ENCODE results near the gene RAB4A.

The RAB4A gene

DNA sequence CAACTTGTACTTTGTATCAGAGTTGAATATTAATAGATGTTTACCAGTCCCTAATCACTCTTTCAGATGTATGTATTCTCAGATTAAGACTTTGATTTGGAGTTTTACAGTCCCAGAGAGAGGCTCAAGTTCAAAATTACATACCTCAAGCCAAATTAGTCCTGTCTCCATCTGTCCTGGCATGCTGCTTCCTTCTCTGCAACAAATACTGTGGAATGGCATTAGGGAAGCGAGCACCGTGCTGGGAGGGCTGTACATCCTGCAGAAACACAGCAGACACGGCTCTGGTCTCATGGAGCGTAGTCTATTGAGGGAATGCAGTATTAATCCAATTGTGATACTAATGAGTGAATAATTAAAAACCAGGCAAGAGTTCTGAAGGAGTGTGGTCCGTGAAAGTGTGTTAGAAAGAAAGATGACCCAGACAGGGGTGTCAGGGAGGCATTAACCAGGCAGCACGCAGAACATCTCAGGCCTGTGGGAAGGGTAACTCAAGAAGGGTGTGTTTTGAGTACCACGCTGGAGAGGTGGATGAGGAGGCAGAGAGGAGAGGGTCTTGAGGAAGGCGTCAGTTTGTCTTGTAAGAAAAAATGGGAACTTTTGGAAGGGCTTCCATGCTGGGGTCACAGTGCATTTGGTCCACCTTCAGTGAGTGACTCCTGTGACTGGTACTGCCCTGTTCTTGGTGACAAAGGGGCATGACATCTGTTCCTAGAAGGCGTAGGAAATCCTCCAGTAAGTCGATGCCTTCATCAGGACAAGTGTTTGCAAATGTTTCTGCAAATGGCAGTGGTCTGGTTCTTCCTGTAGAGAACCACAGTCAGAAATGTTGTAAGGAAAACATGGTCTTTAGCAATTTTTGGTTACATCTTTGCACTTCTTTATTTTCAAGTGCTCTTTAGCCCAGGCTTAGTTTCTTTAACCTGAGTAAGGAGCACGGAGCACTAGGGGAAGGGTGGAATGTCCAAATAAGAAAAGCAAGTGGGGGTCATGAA lies 1.6 kb downstream of the RAB4A start:
- peak overlapping the region; percentile 79 for H3K4me3 ChIP-seq (ENCODE audit: low read depth, low read length)
- H3K9ac ChIP-seq (ENCODE audit: low read length), result peak overlapping the region; percentile 69
- H3K36me3 ChIP-seq (ENCODE audit: control insufficient read depth, insufficient read depth, low read length), result no peaks in the 10 kb centered on the region
- peaks cover 12% of the 10 kb centered on the region for H3K4me1 ChIP-seq (ENCODE audit: control insufficient read depth, insufficient read depth, low read length)
- no peak overlapping the region for H3K27ac ChIP-seq (ENCODE audit: low read depth, low read length)
- H3K27me3 ChIP-seq (ENCODE audit: control insufficient read depth, insufficient read depth, low read length), result no peaks in the 10 kb centered on the region
- no peaks in the 10 kb centered on the region for H3K9me3 ChIP-seq (ENCODE audit: control insufficient read depth, insufficient read depth, low read depth, low read length)

DNA sequence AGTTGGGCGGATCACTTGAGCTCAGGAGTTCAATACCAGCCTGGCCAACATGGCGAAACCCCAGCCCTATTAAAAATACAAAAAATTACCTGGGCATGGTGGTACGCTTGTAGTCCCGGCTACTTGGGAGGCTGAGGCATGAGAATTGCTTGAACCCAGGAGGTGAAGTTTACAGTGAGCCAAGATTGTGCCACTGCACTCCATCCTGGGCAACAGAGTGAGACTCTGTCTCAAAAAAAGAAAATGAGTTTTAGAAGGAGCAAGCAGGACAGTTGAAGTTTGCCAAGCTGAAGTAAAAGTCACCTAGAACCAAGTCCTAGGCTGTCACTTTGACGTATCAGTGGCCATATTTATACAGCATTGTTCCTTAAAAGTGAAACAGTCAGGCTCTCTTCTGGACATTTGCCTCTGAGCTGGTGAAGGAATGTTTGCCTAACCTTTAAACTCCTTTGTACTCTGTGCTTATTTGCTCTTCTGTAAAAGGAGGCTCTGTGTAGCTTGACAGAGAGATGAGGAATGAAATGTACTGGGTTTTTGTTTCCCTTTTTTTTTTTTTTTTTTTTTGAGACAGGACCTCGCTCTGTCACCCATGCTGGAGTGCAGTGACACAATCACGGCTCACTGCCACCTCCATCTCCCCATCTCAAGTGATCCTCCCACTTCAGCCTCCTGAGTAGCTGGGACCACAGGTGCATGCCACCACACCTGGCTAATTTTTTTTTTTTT lies 2.8 kb downstream of the RAB4A start:
- Histone ChIP-seq H3K27me3 (ENCODE audit: control insufficient read depth, insufficient read depth, low read length) (no peaks in the 10 kb centered on the region), H3K4me3 (ENCODE audit: low read depth, low read length) (no peak overlapping the region), H3K4me1 (ENCODE audit: control insufficient read depth, insufficient read depth, low read length) (peaks cover 12% of the 10 kb centered on the region), H3K27ac (ENCODE audit: low read depth, low read length) (no peak overlapping the region), H3K36me3 (ENCODE audit: control insufficient read depth, insufficient read depth, low read length) (no peaks in the 10 kb centered on the region), H3K9ac (ENCODE audit: low read length) (no peak overlapping the region), H3K9me3 (ENCODE audit: control insufficient read depth, insufficient read depth, low read depth, low read length) (no peaks in the 10 kb centered on the region)

DNA sequence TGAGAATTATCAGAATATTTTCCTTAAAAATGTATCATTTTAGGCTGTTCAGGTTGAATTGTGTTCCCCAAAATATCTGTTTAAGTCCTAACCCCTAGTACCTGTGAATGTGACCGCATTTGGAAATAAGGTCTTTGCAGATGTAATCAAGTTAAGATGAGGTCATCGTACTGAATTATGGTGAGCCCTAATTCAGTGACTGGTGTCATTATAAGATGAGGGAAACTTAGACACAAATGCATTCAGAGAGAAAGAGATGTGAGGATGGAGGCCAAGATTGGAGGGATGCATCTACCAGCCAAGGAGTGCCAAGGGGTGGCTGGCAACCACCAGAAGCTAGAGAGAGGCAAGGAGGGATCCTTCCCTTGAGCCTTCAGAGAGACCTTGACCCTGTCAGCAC lies 4.1 kb downstream of the RAB4A start:
- Histone ChIP-seq H3K27ac (ENCODE audit: low read depth, low read length) (no peak overlapping the region), H3K9me3 (ENCODE audit: control insufficient read depth, insufficient read depth, low read depth, low read length) (no peaks in the 10 kb centered on the region), H3K4me1 (ENCODE audit: control insufficient read depth, insufficient read depth, low read length) (peaks cover 12% of the 10 kb centered on the region), H3K36me3 (ENCODE audit: control insufficient read depth, insufficient read depth, low read length) (no peaks in the 10 kb centered on the region), H3K27me3 (ENCODE audit: control insufficient read depth, insufficient read depth, low read length) (no peaks in the 10 kb centered on the region), H3K4me3 (ENCODE audit: low read depth, low read length) (no peak overlapping the region), H3K9ac (ENCODE audit: low read length) (no peak overlapping the region)

DNA sequence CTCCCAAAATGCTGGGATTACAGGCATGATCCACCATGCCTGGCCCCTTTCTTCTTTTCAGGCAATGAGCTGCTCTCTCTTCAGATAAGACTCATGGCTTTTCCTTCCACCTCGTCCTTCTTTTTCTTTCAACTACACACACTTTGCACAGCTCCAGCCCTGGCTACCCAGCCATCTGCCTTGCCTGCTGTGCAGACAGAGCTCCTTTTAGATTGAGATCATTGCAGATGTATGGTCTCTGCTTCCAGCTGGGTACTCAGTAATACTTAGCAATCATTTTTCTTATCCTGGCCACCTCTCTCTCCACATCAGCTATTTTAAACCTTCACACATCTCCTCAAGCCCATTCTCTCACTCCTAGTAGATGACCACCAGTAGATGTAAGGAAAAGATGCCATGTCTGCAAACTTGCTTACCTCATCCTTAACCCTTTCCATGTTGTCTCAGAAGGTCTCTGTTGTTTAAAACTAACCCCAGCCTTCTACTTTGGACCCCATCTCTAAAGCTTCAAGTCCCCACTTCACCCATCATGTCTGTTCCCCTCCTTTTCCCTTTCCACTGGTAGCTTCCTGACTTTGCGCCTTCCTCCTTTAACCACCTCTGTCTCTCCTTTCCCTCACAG lies 7.3 kb downstream of the RAB4A start:
- no peaks in the 10 kb centered on the region for H3K9me3 ChIP-seq (ENCODE audit: control insufficient read depth, insufficient read depth, low read depth, low read length)
- H3K27me3 ChIP-seq (ENCODE audit: control insufficient read depth, insufficient read depth, low read length), result no peaks in the 10 kb centered on the region
- H3K27ac ChIP-seq (ENCODE audit: low read depth, low read length), result no peak overlapping the region
- no peaks in the 10 kb centered on the region; the same call in 1 of the 2 replicates for H3K4me1 ChIP-seq (ENCODE audit: control insufficient read depth, insufficient read depth, low read length)
- H3K9ac ChIP-seq (ENCODE audit: low read length), result no peak overlapping the region
- H3K36me3 ChIP-seq (ENCODE audit: control insufficient read depth, insufficient read depth, low read length), result no peaks in the 10 kb centered on the region
- H3K4me3 ChIP-seq (ENCODE audit: low read depth, low read length), result no peak overlapping the region

DNA sequence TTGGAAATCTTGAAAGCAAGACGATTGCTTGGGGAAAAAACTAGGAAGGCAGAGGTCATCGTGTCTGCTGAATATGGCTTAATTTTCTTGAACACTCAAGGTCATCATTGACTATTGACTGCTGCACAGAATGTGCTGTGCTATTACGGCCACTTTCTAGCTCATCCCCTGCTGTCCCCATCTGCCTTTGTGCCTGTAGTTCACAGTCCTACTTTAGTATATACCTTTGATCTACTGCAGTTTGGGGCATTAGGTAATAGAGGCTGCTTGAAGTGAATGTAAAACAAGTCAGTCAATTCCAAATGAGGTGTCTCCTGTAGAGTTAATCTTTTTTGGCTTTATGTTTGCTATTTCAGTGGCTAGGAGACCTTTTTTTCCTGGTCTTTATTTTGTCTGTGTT lies 8.3 kb downstream of the RAB4A start:
- Histone ChIP-seq H3K27me3 (ENCODE audit: control insufficient read depth, insufficient read depth, low read length) (no peaks in the 10 kb centered on the region), H3K4me1 (ENCODE audit: control insufficient read depth, insufficient read depth, low read length) (no peaks in the 10 kb centered on the region; the same call in 1 of the 2 replicates), H3K9me3 (ENCODE audit: control insufficient read depth, insufficient read depth, low read depth, low read length) (no peaks in the 10 kb centered on the region), H3K4me3 (ENCODE audit: low read depth, low read length) (no peak overlapping the region), H3K27ac (ENCODE audit: low read depth, low read length) (no peak overlapping the region), H3K36me3 (ENCODE audit: control insufficient read depth, insufficient read depth, low read length) (no peaks in the 10 kb centered on the region), H3K9ac (ENCODE audit: low read length) (no peak overlapping the region)

DNA sequence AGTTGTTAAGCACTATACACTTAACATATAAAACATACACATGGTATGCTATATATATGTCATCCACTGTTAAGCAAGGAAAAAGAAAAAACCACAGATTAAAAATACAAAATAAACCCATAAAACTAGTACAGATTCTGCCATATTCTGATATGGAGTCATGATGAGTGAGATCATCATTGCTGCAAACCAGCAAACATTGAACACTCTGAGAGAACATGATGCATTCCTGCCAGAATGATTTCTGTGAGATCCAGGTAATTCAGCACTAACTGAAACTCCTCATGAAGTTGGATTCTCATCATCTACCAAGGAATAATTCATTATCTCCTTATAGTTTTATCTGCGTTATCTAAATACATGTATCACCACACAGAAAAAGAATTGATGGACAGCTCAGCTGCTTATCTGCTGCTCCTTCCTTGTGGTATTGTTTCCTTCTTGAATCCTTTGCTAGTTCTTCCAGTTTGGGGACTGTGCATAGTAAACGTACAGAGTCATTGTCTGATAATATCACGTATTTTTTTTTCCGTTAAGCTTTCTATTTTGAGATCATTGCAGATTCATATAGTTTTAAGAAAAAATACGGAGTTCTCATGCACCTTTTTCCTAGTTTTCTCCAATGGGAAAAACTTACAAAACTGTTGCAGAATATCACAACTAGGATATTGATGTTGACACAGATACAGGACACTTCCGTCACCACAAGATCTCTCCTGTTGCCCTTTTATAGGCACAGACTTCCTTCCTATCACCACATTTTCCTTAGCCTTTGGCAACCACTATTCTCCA lies 9.3 kb downstream of the RAB4A start:
- peaks cover 5% of the 10 kb centered on the region for H3K4me1 ChIP-seq (ENCODE audit: control insufficient read depth, insufficient read depth, low read length)
- no peak overlapping the region for H3K27ac ChIP-seq (ENCODE audit: low read depth, low read length)
- H3K27me3 ChIP-seq (ENCODE audit: control insufficient read depth, insufficient read depth, low read length), result no peaks in the 10 kb centered on the region
- H3K4me3 ChIP-seq (ENCODE audit: low read depth, low read length), result no peak overlapping the region
- H3K9me3 ChIP-seq (ENCODE audit: control insufficient read depth, insufficient read depth, low read depth, low read length), result no peaks in the 10 kb centered on the region
- no peak overlapping the region for H3K9ac ChIP-seq (ENCODE audit: low read length)
- no peaks in the 10 kb centered on the region for H3K36me3 ChIP-seq (ENCODE audit: control insufficient read depth, insufficient read depth, low read length)

DNA sequence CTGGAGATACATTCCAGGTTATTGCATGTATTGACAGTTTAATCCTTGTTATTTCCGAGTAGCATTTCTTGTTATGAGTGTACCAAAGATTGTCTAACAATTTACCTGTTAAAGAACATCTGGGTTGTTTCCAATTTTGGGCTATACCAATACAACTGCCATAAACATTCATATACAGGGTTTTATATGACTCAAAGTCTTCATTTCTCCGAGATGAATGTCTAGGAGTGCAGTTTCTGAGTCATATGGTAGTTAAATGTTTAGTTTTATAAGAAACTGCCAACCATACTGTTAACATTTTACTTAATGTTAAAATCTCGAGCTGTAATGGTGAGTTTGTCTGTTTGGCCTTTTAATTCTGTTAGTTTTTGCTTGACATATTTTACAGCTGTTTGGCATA lies 10.0 kb downstream of the RAB4A start:
- H3K4me1 ChIP-seq (ENCODE audit: control insufficient read depth, insufficient read depth, low read length), result peaks cover 8% of the 10 kb centered on the region
- no peak overlapping the region for H3K9ac ChIP-seq (ENCODE audit: low read length)
- H3K9me3 ChIP-seq (ENCODE audit: control insufficient read depth, insufficient read depth, low read depth, low read length), result no peaks in the 10 kb centered on the region
- H3K4me3 ChIP-seq (ENCODE audit: low read depth, low read length), result no peak overlapping the region
- no peaks in the 10 kb centered on the region for H3K36me3 ChIP-seq (ENCODE audit: control insufficient read depth, insufficient read depth, low read length)
- H3K27ac ChIP-seq (ENCODE audit: low read depth, low read length), result no peak overlapping the region
- H3K27me3 ChIP-seq (ENCODE audit: control insufficient read depth, insufficient read depth, low read length), result no peaks in the 10 kb centered on the region

DNA sequence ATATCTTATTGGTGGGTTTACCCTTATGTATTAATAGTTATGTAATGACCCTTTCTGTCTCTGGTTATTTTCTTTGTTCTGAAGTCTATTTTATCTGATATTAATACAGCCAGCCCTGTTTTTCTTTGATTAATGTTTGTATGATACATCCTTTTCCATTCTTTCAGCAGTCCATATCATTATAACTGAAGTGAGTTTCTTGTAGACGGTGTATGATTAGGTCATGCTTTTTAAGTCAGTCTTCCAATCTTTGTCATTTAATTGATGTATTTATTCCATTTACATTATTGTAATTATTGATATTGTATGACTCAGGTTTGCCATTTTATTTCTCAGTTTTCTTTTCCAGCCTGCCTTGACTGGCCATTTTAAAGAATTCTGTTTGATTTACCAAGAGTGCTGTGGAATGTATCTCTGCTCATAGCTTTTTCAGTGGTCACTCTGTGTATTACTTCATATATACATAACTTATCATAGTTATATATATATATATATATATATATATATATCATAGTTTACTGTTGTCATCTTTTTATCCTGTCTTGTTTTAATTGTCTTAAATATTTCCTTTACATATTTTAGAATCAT lies 10.5 kb downstream of the RAB4A start:
- Histone ChIP-seq H3K4me3 (ENCODE audit: low read depth, low read length) (no peak overlapping the region), H3K9me3 (ENCODE audit: control insufficient read depth, insufficient read depth, low read depth, low read length) (no peaks in the 10 kb centered on the region), H3K4me1 (ENCODE audit: control insufficient read depth, insufficient read depth, low read length) (peaks cover 11% of the 10 kb centered on the region), H3K27ac (ENCODE audit: low read depth, low read length) (no peak overlapping the region), H3K36me3 (ENCODE audit: control insufficient read depth, insufficient read depth, low read length) (no peaks in the 10 kb centered on the region), H3K9ac (ENCODE audit: low read length) (no peak overlapping the region), H3K27me3 (ENCODE audit: control insufficient read depth, insufficient read depth, low read length) (no peaks in the 10 kb centered on the region)

DNA sequence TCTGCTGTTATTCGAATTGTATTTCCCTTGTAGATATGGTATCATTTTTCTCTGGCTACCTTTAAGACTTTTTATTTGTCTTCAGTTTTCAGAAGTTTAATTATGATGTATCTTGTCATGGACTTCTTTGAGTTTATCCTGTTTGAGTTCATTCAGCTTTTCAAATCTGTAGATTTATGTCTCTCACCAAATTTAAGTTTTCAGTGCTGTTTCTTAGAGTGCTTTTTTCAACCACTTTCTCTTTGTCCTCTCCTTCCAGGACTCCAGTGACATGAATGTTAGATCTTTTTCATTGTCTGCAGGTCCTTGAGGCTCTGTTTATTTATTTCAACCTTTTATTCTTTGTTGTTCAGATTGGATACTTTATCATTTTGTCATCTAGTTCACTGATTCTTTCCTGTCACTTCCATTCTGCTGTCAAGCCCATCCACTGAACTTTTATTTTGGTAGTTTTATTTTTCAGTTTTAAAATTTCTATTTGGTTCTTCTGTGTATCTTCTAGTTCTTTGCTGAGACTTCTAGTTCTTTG lies 11.4 kb downstream of the RAB4A start:
- Histone ChIP-seq H3K4me3 (ENCODE audit: low read depth, low read length) (no peak overlapping the region), H3K36me3 (ENCODE audit: control insufficient read depth, insufficient read depth, low read length) (no peaks in the 10 kb centered on the region)

DNA sequence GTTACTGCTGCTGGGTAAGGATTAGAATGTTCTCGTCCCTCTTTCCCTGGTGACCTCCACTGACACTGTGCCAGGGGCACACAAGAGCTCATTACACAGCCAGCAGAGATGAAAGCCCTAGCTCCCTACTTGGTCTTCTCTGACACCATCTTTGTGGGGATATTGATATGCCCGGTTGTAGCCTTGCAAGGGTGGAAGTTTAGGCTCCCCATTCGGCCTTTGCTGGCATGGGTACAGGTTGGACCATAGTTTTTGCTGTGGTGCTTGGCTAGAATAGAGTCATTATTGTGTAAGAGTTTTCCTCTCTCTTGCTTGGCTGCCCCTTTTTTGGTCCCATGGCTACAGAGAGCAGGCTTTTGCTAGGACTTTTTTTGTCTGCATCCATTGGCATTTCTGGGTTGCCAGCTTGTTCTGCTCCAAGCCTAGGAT lies 12.3 kb downstream of the RAB4A start:
- Histone ChIP-seq H3K4me3 (ENCODE audit: low read depth, low read length) (no peak overlapping the region), H3K27ac (ENCODE audit: low read depth, low read length) (no peak overlapping the region), H3K9ac (ENCODE audit: low read length) (no peak overlapping the region), H3K36me3 (ENCODE audit: control insufficient read depth, insufficient read depth, low read length) (no peaks in the 10 kb centered on the region), H3K4me1 (ENCODE audit: control insufficient read depth, insufficient read depth, low read length) (peaks cover 11% of the 10 kb centered on the region), H3K27me3 (ENCODE audit: control insufficient read depth, insufficient read depth, low read length) (no peaks in the 10 kb centered on the region), H3K9me3 (ENCODE audit: control insufficient read depth, insufficient read depth, low read depth, low read length) (no peaks in the 10 kb centered on the region)

More for the DNA sequence above, 11.4 kb downstream of the RAB4A start:
- H3K4me1 ChIP-seq (ENCODE audit: control insufficient read depth, insufficient read depth, low read length), result peaks cover 11% of the 10 kb centered on the region
- H3K9me3 ChIP-seq (ENCODE audit: control insufficient read depth, insufficient read depth, low read depth, low read length), result no peaks in the 10 kb centered on the region
- H3K27ac ChIP-seq (ENCODE audit: low read depth, low read length), result no peak overlapping the region
- H3K9ac ChIP-seq (ENCODE audit: low read length), result no peak overlapping the region
- H3K27me3 ChIP-seq (ENCODE audit: control insufficient read depth, insufficient read depth, low read length), result no peaks in the 10 kb centered on the region

Data from HUES6 (cell line).